NCI-H82 treated with DMSO at 0.1 percent for 48 hours (cell line): ENCODE measurements around the gene SINHCAF.

ENCODE experiments used
- DNase-seq: peaks from one replicate; lab custom pipeline; 2025; ENCODE audit not compliant: unreplicated experiment; lab: John Stamatoyannopoulos, UW

The SINHCAF gene

DNA sequence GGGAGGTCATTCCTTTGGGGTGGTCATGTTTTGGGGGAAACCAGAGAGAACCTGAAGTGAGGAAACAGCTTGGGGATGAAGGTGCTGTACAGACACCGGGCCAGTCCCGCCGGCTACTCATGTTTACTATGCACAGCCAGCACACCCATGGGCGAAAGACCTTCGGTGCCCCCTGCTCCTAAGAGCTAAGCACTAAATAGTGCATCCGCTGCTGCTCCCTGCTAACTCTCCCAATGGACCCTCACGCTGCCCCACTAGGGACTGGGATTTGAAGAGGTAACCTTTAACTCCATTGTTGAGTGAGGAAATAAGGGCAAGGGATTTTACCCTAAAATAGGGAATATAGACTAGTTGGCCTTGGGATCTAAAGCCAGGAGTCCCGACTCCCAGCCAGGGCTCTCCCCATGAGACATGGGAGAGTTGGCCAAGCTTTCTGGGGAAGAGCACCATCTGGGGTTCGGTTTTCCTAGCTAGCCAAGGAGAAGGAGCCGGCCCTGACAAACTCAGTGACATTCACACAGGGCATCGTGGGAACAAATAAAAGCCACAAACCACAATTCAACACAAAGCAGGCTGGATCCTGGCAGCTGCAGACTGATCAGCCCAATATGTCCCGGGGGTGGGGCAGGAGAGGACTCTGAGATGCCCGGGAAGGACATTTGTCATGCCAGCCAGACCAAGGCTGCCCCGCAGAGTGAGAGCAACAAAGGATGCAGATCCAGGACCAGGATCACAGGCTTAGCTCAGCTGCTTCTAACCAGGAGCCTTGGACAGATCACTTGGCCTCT lies 91.7 kb downstream of the SINHCAF start:
- DNase-seq, result no peak

DNA sequence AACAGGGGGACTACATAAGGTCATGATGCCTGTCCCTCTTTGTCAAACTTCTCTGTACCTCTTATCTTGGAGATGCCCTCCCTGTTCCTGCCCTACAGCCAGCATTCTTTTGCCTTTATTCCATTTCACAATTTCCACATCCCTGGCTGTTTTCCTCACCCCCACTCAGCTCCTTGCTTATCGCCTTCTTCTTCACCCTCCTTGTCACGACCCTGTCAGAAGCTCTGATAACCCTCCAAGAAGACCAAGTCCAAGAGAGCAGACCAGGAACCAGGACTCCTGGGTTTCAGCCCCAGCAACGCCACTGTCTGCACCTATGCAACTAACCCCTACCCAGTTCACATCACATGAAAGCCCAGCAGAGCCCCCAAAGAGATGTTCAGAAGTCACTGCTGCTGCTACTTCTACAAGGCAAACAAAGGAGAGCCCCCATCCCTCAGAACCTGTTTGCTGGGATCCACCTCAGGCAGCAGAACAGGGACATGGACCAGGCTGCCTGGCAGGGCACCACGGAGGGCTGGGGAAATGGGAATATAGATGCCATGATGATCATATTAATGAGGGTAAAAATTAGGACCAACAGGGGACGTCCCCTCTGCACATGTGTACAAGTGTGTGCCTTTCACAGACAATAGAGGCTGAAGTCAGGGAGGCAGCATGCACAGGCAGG lies 92.8 kb downstream of the SINHCAF start:
- no peak for DNase-seq

DNA sequence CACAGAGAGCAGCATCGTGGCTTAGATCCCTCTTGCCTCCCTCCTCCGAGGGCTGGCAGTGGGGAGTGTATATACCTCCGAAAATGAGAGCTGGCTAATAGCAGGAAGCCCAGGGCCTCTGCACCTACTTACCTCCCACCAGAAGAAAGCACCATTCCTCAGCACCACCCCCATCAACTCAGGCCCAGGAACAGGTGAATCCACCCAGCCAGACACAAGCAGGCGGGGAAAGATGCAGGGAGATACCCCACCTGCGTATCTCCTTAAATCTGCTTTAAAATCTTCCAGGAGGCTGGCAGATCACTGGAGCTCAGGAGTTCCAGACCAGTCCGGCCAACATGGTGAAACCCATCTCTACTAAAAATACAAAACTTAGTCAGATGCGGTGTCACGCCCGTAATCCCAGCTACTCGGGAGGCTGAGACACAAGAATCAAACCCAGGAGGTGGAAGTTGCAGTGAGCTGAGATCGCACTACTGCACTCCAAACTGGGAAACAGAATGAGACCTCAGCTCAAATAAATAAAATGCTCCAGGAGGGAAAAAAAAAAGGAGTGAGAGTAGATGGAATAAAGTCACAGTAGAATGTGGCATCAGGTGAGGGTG lies 93.5 kb downstream of the SINHCAF start:
- DNase-seq, result no peak

DNA sequence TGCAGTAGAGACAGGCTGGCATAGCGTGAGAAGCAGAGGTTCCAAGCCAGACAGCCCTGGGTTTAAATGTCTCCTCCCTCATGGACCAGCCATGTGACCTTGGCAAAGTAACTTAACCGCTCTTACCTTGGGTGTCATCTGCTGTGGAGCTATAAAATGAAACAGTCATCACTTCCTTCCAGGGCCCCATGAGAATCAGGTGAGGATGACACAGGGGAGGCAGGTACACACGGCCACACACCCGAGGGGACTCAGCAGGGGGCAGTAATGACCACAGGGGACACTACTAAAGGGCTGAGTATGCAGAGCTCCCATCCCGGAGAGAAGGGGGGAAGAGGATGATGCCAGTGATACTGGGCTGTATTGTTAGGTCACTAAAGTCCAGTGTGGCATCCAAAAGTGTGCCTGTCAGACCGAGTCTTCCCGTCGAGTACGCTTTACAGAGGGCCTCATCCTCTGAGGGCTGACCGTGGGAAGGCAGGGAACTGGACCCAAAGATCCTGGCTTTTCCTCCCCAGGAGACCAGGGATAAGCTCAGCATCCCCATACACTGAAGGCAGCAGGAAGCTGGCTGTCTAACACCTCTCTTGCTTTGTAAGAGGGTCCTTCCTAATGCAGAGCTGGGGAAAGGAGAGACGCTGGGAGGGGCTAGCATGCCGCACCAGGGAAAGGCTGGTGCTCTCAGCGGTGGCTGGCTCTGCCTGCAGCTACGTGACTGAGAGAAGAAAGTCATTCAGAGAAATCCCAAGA lies 94.2 kb downstream of the SINHCAF start:
- DNase-seq, result no peak
